ENCODE data around the gene OR5B12. TPM values are rescaled to one million over a fixed set of nuclear protein-coding genes. Genes with fewer than 3 reads are reported as not detected.

The OR5B12 gene
- total RNA-seq (under 1 TPM in 1 of 2 donors, not detected in 1; 0.30 TPM), total RNA-seq (0 reads per million in 2 donors)

GRCh38 chr11:58442136-58442535 is at the start of gene OR5B12:
Gene OR5B12 (minus strand): TSS chr11:58442236. CDS start chr11:58440151, 2,085 bp downstream.
- no peak for ATAC-seq
- no peaks in the 10 kb centered on the region for H3K9me3 ChIP-seq (ENCODE audit: control insufficient read depth, low read length, poor library complexity, severe bottlenecking)
- no peak within 1 kb of the TSS for H3K4me3 Mint-ChIP-seq
- DNase-seq: no peak
- H3K27me3 Mint-ChIP-seq: no peaks in the 10 kb centered on the region
- H3K4me1 Mint-ChIP-seq: no peaks in the 10 kb centered on the region
- peaks cover 2% of the 10 kb centered on the region for H3K36me3 Mint-ChIP-seq (ENCODE audit: low read depth)
- H3K27ac Mint-ChIP-seq: no peak within 1 kb of the TSS

- DNase-seq: no peak
- Mint-ChIP-seq H3K4me3 (no peak overlapping the region), H3K36me3 (ENCODE audit: low read depth) (no peaks in the 10 kb centered on the region), H3K27me3 (no peaks in the 10 kb centered on the region), H3K27ac (no peak overlapping the region), H3K4me1 (no peaks in the 10 kb centered on the region)
- ATAC-seq: no peak
- H3K9me3 ChIP-seq (ENCODE audit: control insufficient read depth, low read length, poor library complexity, severe bottlenecking): no peaks in the 10 kb centered on the region
These were observed 48.8 kb upstream of the OR5B12 start for GRCh38 chr11:58490827-58491226.

- Mint-ChIP-seq H3K27ac (no peak overlapping the region), H3K4me3 (no peak overlapping the region)
- ATAC-seq: no peak
These were observed 45.1 kb upstream of the OR5B12 start for GRCh38 chr11:58487170-58487569.

GRCh38 chr11:58485961-58486360 is 43.9 kb upstream of the OR5B12 start:
- H3K9me3 ChIP-seq (ENCODE audit: control insufficient read depth, low read length, poor library complexity, severe bottlenecking): no peaks in the 10 kb centered on the region
- H3K27ac Mint-ChIP-seq: no peak overlapping the region
- DNase-seq (no peak), ATAC-seq (no peak)
- H3K4me1 Mint-ChIP-seq: no peaks in the 10 kb centered on the region
- no peak overlapping the region for H3K4me3 Mint-ChIP-seq
- peaks cover 7% of the 10 kb centered on the region for H3K27me3 Mint-ChIP-seq
- no peaks in the 10 kb centered on the region for H3K36me3 Mint-ChIP-seq (ENCODE audit: low read depth)

More at GRCh38 chr11:58487170-58487569, 45.1 kb upstream of the OR5B12 start:
- no peak for DNase-seq
- Mint-ChIP-seq H3K27me3 (peaks cover 7% of the 10 kb centered on the region), H3K36me3 (ENCODE audit: low read depth) (no peaks in the 10 kb centered on the region), H3K4me1 (no peaks in the 10 kb centered on the region)
- no peaks in the 10 kb centered on the region for H3K9me3 ChIP-seq (ENCODE audit: control insufficient read depth, low read length, poor library complexity, severe bottlenecking)

- Mint-ChIP-seq H3K27me3 (no peaks in the 10 kb centered on the region), H3K36me3 (ENCODE audit: low read depth) (no peaks in the 10 kb centered on the region), H3K4me1 (no peaks in the 10 kb centered on the region), H3K27ac (no peak overlapping the region), H3K4me3 (no peak overlapping the region)
- peaks cover 3% of the 10 kb centered on the region for H3K9me3 ChIP-seq (ENCODE audit: control insufficient read depth, low read length, poor library complexity, severe bottlenecking)
- no peak for ATAC-seq
- no peak for DNase-seq
These were observed 29.9 kb upstream of the OR5B12 start for GRCh38 chr11:58471892-58472291.

GRCh38 chr11:58466293-58466692 is 24.3 kb upstream of the OR5B12 start:
- ATAC-seq (no peak), DNase-seq (no peak)
- no peaks in the 10 kb centered on the region for H3K4me1 Mint-ChIP-seq
- H3K9me3 ChIP-seq (ENCODE audit: control insufficient read depth, low read length, poor library complexity, severe bottlenecking): no peaks in the 10 kb centered on the region
- peaks cover 6% of the 10 kb centered on the region for H3K27me3 Mint-ChIP-seq
- H3K4me3 Mint-ChIP-seq: no peak overlapping the region
- no peaks in the 10 kb centered on the region for H3K36me3 Mint-ChIP-seq (ENCODE audit: low read depth)
- H3K27ac Mint-ChIP-seq: no peak overlapping the region

- ATAC-seq (no peak), DNase-seq (no peak)
- H3K4me3 Mint-ChIP-seq: no peak overlapping the region
- H3K4me1 Mint-ChIP-seq: no peaks in the 10 kb centered on the region
- H3K36me3 Mint-ChIP-seq (ENCODE audit: low read depth): no peaks in the 10 kb centered on the region
- H3K27me3 Mint-ChIP-seq: peaks cover 6% of the 10 kb centered on the region
- H3K27ac Mint-ChIP-seq: no peak overlapping the region
- H3K9me3 ChIP-seq (ENCODE audit: control insufficient read depth, low read length, poor library complexity, severe bottlenecking): no peaks in the 10 kb centered on the region
These were observed 23.7 kb upstream of the OR5B12 start for GRCh38 chr11:58465690-58466089.

GRCh38 chr11:58451585-58451984 is 9.5 kb upstream of the OR5B12 start:
- H3K9me3 ChIP-seq (ENCODE audit: control insufficient read depth, low read length, poor library complexity, severe bottlenecking): no peaks in the 10 kb centered on the region
- no peaks in the 10 kb centered on the region for H3K36me3 Mint-ChIP-seq (ENCODE audit: low read depth)
- DNase-seq (no peak), ATAC-seq (no peak)
- no peak overlapping the region for H3K4me3 Mint-ChIP-seq
- no peak overlapping the region for H3K27ac Mint-ChIP-seq
- H3K27me3 Mint-ChIP-seq: no peaks in the 10 kb centered on the region
- no peaks in the 10 kb centered on the region for H3K4me1 Mint-ChIP-seq

DNA sequence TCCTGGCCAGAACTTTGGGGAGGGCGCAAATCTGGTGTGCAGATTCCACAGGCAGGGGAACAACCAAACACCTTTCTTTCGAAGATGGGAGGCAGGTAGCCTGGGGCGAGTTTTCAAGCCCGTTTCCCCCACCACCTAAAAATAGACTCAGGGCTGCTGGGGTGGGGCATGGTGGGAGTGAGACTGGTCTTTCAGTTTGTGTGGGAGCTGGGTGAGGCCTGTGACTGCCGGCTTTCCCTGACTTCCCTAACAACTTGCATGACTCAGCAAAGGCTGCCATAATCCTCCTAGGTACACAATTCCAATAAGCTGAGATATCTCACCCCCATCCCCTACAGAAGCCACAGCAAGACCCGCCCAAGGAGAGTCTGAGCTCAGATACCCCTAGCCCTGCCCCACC is 4.3 kb upstream of the OR5B12 start:
- H3K4me3 Mint-ChIP-seq: no peak overlapping the region
- no peak for ATAC-seq
- no peaks in the 10 kb centered on the region for H3K27me3 Mint-ChIP-seq
- no peaks in the 10 kb centered on the region for H3K36me3 Mint-ChIP-seq (ENCODE audit: low read depth)
- no peak overlapping the region for H3K27ac Mint-ChIP-seq
- no peaks in the 10 kb centered on the region for H3K4me1 Mint-ChIP-seq
- H3K9me3 ChIP-seq (ENCODE audit: control insufficient read depth, low read length, poor library complexity, severe bottlenecking): no peaks in the 10 kb centered on the region
- no peak for DNase-seq

GRCh38 chr11:58444300-58444699 is 2.3 kb upstream of the OR5B12 start:
- Mint-ChIP-seq H3K27ac (no peak overlapping the region), H3K36me3 (ENCODE audit: low read depth) (no peaks in the 10 kb centered on the region), H3K4me3 (no peak overlapping the region), H3K27me3 (no peaks in the 10 kb centered on the region), H3K4me1 (no peaks in the 10 kb centered on the region)
- DNase-seq: no peak
- ATAC-seq: no peak
- no peaks in the 10 kb centered on the region for H3K9me3 ChIP-seq (ENCODE audit: control insufficient read depth, low read length, poor library complexity, severe bottlenecking)

GRCh38 chr11:58438486-58438885 is 3.5 kb downstream of the OR5B12 start:
- Mint-ChIP-seq H3K36me3 (ENCODE audit: low read depth) (peaks cover 2% of the 10 kb centered on the region), H3K4me3 (no peak overlapping the region), H3K4me1 (no peaks in the 10 kb centered on the region), H3K27me3 (no peaks in the 10 kb centered on the region), H3K27ac (no peak overlapping the region)
- DNase-seq: no peak
- no peak for ATAC-seq
- no peaks in the 10 kb centered on the region for H3K9me3 ChIP-seq (ENCODE audit: control insufficient read depth, low read length, poor library complexity, severe bottlenecking)

- peaks cover 2% of the 10 kb centered on the region for H3K36me3 Mint-ChIP-seq (ENCODE audit: low read depth)
- ATAC-seq (no peak), DNase-seq (no peak)
- H3K9me3 ChIP-seq (ENCODE audit: control insufficient read depth, low read length, poor library complexity, severe bottlenecking): no peaks in the 10 kb centered on the region
- no peak overlapping the region for H3K27ac Mint-ChIP-seq
- no peaks in the 10 kb centered on the region for H3K27me3 Mint-ChIP-seq
- no peaks in the 10 kb centered on the region for H3K4me1 Mint-ChIP-seq
- H3K4me3 Mint-ChIP-seq: no peak overlapping the region
These were observed 7.8 kb downstream of the OR5B12 start for GRCh38 chr11:58434217-58434616.

DNA sequence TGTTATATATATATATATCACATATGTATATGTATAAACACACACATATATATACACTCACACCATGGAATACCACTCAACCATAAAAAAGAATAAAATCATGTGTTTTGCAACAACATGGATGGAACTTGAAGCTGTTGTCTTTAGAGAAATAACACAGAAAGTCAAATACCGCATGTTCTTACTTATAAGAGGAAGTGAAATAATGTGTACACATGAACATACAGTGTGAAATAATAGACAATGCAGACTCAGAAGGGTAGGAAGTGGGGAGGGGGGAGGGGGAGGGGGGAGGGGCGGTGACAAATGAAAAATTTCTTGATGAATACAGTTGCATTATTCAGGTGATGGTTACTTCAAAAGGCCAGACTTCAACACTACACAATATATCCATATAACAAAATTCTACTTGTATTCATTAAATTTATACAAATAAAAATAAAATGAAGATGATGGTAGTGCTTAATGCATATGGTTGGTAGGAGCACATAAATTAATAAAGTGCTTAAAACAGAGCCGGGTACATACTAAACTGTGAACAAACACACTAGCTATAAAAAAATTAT is 8.3 kb downstream of the OR5B12 start:
- no peaks in the 10 kb centered on the region for H3K27me3 Mint-ChIP-seq
- DNase-seq (no peak), ATAC-seq (no peak)
- H3K9me3 ChIP-seq (ENCODE audit: control insufficient read depth, low read length, poor library complexity, severe bottlenecking): no peaks in the 10 kb centered on the region
- H3K4me3 Mint-ChIP-seq: no peak overlapping the region
- no peaks in the 10 kb centered on the region for H3K4me1 Mint-ChIP-seq
- H3K36me3 Mint-ChIP-seq (ENCODE audit: low read depth): peaks cover 2% of the 10 kb centered on the region
- no peak overlapping the region for H3K27ac Mint-ChIP-seq

DNA sequence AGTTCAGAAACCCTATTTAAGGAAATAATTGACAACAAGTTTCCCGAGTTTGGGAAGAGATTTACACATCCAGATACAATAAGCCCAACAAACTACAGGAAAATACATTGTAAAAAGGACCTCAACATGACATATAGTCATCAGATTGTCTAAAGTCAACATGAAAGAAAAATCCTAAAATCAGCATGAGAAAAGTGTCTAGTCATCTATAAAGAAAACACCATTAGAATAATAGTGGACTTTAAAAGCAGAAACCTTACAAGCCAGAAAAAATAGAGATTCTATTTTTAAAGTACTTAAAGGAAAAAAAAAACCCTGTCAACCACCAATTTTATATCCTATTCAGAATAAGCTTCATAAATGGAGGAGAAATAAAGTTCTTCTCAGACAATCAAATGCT is 12.8 kb downstream of the OR5B12 start:
- Mint-ChIP-seq H3K27me3 (peaks cover 11% of the 10 kb centered on the region), H3K36me3 (ENCODE audit: low read depth) (no peaks in the 10 kb centered on the region), H3K4me3 (no peak overlapping the region), H3K27ac (no peak overlapping the region), H3K4me1 (no peaks in the 10 kb centered on the region)
- H3K9me3 ChIP-seq (ENCODE audit: control insufficient read depth, low read length, poor library complexity, severe bottlenecking): no peaks in the 10 kb centered on the region
- no peak for ATAC-seq
- DNase-seq: no peak
